NCI-H510A treated with DMSO at 0.1 percent for 48 hours (cell line): Measurements from ENCODE around the gene INPP4B.

Source experiments
- DNase-seq: peaks from one replicate; lab custom pipeline; 2025; lab: John Stamatoyannopoulos, UW

Gene INPP4B

DNA sequence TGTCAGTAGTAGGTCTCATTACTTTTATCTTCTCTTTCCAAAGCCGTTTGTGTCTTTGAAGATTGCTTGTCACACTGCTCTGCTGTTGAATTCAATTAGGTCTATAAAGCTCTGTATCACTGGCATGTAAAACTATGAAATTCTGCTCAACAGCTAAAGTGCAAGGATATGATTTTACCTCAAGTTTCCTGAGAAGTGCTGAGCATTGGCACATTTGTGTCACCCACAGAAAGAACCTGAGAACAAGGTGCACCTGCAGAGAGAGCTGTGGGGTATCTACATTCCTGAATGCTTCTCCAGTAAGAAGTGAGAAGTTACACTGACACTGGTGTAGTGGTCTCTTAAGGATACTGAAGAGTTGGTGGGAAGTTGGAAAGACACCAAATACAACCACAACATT, 274.0 kb downstream of the INPP4B start:
- DNase-seq, result no peak

GRCh38 chr4:142567620-142568451, 278.3 kb downstream of the INPP4B start:
- no peak for DNase-seq

GRCh38 chr4:142567199-142567598, 278.9 kb downstream of the INPP4B start:
- DNase-seq, result no peak

DNA sequence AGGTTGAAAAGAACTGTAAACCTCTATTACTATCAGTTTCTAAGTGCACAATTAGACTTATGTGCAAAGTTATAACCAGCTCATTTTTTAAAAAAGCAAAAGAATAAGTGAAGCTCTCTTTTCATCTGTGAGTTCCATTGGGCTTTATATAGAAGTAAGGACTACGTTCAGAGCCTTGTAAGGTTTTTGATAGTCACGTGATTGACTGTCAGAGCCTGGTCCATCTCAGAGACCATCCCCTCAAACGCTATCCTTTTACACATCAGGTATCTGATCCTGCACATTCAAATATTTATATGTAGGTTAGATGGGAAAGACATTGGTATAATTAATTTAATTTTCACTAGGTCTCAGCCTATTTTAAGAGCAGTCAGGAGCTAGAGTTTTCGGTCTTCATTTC, 279.3 kb downstream of the INPP4B start:
- DNase-seq, result no peak

DNA sequence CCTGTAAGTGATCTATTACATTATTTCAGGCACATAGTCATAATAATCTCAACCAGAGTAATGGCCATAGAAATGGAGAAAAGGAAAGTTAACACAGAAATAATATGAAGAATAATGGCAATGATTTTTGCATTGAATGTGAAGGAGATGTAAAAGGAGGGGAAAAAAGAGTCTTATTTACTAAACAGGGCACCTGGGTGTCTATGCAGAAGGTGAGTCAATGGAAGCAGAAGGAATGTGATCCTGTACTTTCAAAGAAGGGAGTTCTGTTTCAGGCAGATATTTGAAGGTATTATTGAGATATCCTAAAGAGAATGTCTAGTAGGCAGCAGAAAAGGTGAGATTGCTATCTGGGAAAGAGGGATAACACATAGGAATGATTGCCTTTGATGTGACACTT, 279.9 kb downstream of the INPP4B start:
- DNase-seq, result no peak

GRCh38 chr4:142565771-142566170, 280.3 kb downstream of the INPP4B start:
- no peak for DNase-seq

DNA sequence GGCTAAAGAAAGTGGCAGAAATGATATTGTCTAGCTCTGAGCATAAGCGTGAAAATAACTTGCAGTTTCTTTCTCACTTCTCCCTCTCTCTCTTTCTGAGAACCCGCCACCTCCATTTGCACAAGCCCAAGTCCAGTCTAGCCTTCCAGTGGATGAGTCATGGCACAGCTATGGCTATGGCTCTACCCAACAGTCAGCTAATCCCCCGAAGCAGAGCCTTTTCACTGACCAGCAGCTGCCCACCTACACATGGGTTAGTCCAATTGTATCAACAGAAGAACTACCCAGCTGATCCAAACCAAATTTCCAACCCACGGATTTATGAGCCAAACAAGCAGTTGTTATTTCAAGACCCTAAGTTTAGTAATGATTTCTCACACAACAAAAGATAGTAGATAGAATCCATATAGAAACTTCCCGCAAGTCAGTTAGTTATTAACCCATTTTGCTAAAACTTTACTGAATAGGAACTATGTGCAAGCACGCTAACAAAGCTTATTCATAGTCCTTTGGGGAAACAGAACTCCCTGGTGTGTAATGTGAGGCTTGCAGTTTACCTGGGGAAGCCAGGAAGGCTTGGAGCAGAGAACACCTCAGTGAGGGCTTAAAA, 282.3 kb downstream of the INPP4B start:
- DNase-seq, result no peak

DNA sequence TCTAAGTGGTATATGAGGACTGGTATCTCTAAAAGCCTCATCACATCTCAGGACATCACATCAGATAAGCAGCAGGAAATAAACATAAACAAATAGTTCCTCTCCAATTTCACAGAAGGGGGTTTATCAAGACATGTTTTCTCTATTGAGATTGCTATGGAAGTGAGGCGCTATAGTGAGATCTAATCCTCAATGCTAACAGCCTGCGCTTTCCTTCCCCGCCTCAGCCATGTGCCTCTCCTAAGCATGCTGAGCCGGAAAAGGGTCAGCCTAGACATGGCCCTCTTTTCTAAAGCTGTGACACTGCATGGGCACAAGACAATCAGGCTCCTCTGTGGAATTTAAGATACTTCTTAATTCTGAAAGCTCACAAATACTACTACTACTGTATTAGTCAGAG, 286.1 kb downstream of the INPP4B start:
- no peak for DNase-seq

GRCh38 chr4:142558851-142559250, 287.2 kb downstream of the INPP4B start:
- no peak for DNase-seq

GRCh38 chr4:142557239-142557801, 288.8 kb downstream of the INPP4B start:
- no peak for DNase-seq

- DNase-seq, result no peak
These were observed 289.4 kb downstream of the INPP4B start for GRCh38 chr4:142556570-142557238.

DNA sequence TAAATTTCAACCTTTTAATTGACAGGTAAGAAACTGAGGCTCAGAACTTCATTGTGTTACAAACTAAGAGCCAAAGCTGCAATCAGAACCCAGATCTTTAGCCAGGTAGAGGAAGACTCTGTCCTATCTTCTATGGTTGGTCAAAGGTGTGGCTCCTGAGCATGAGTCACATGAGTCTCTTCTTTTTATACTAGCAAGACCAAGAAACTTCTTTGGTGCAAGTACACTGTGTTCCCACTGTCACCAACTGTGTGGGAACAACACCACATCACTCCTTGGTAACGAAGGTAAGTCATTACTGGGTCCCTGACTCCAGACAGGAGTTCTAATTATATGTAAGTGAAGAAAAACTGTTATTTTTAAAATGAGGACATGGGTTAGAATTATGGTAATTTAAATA, 290.1 kb downstream of the INPP4B start:
- DNase-seq, result no peak

- DNase-seq, result no peak
These were observed 291.7 kb downstream of the INPP4B start for GRCh38 chr4:142554412-142554811.

GRCh38 chr4:142551517-142552305, 294.4 kb downstream of the INPP4B start:
- DNase-seq, result no peak

DNA sequence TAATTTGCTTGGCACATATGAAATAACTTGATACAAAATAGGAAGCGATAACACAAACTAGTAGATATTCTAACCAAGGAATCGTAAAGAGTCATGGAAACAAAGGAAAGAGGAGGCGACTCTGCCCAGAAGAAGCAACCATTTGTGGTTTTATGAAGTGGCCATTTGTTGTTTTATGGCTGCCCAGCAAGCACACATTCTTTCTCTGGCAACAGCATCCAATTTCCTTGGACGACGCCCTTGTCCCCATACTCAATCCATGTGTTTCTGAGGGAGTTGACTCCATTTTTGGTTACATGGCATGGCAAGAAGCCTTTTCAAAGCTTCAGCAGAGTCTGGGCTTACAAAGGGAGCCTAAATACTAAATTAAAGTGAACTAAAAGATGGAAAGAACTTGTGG, 295.1 kb downstream of the INPP4B start:
- peak; percentile 40 for DNase-seq

- peak; percentile 93 for DNase-seq
These were observed 296.2 kb downstream of the INPP4B start for GRCh38 chr4:142549726-142550463.

DNA sequence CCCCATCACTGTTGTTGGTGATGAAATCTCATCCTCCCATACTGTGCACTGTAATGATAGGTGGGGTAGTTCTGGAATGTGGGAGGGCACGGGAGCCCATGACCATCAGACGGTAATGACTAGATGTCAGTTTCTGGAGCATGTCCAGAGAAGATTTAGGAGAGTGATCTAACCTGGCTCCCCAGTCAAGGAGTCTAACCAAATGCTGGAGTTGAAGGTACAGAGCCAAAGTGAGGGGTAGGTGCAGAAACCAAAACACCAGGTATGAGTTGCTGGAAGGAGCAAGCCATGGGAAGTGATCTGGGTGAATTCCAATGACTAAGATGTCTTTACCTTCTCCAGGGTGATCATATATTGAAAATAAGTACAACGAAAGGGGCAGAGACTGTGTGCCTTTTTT, 296.9 kb downstream of the INPP4B start:
- DNase-seq, result no peak

DNA sequence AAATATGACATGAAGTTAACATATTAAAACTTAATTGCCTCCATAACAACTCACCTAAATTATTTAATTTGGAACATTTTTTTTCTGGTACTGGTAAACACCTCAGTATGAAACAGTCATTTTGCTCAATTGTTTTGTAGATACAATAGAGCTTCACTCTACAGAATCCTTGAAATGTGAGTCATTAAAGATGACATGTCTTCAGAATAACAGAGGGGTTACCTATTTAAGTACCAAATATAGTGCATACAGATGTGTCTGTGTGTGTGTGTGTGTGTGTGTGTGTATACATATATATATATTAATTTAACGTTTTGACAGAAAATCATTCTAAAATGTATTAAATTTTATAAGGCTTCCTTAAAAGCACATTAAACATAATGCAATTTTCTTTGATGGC, 297.6 kb downstream of the INPP4B start:
- DNase-seq, result no peak

- no peak for DNase-seq
These were observed 298.1 kb downstream of the INPP4B start for GRCh38 chr4:142547974-142548373.

DNA sequence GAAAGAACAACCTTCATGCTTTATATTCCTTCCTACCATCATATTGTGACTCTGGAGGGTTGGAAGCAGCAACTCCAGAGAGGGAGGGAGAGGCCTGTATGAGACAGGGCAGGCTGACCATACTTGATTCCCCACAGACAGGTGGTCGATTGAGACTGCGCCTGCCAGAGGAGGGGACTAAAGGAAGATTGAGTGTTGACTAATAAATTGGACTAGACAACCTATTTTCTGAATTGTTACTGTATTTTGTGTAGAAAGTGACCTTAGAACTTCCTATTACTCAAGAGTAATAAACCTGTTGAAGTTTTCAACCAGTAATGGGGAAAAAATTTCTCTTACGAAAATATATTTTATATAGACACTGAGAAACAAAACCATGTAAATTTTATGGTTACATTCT, 301.5 kb downstream of the INPP4B start:
- no peak for DNase-seq

- DNase-seq, result no peak
These were observed 302.1 kb downstream of the INPP4B start for GRCh38 chr4:142544039-142544438.

DNA sequence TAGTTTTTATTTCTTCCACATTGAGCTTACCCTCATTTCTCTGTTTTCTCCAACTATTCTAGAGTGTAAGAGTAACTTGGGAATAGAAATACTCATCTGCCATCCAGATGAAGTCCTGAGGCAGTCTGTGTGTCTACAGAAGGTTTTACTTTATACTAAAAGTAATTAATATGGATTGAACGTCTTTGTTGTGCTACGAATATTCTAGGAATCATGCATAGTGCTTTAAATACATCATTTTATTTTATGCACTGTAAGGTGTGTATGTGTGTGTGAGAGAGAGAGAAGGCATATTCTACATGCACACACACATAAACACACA, 305.7 kb downstream of the INPP4B start:
- no peak for DNase-seq
